GM10248 (cell line): Measurements from ENCODE around the gene PNO1.

Source experiments
- CTCF ChIA-PET: fragments of 300-600 bp; sonication (Branson Sonifier 250); formaldehyde crosslinking; extraction: SDS; loops from one replicate; lab custom pipeline; 2021; ENCODE audit warnings: antibody characterized with exemption; lab: Yijun Ruan, JAX
- POLR2A ChIA-PET: fragments of 350-650 bp; sonication (Branson Sonifier 250); formaldehyde crosslinking; extraction: SDS; loops from one replicate; lab custom pipeline; 2020; ENCODE audit warnings: antibody characterized with exemption; lab: Yijun Ruan, JAX
- DNase-seq: peaks from one replicate; pipeline ENCODE4 v3.0.0; 2012; ENCODE audit errors: extremely low spot score
- TF ChIP-seq, protein P1 (sequence below): IDR thresholded peaks from 2 replicates; pipeline ENCODE4 v1.5.1; 2012; ENCODE audit warnings: mild to moderate bottlenecking, low read depth; ENCODE audit errors: extremely low read depth, missing control alignments, control extremely low read depth

PNO1 gene

DNA sequence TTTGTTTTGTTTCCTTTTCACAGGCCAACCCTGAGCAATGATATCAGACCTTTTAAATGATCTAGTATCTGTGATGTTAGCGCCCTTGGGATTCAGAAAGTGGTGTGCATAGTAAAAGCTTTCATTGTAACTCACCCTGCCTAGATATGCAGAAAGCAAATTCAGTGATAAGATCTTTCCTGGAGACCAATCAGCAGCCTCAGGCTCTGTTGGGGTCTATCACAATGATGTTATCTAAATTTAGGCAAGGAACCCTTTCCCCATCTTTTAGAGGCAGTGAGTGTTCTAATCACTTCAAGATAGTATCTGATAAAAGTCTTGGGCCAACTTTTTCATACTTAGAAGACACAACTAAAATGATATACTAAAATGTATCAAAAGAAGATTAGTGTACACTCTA is 23.6 kb upstream of the PNO1 start:
- ChIA-PET CTCF (interaction anchor here (1.0 to 4.4 kb wide), 3 partner anchors 10 to 12 kb away, joined by 3 to 31 read pairs (median 4); no protein-coding TSS in a partner anchor), POLR2A (no interaction called here)
- DNase-seq: no peak
- TF ChIP-seq, protein P1, sequence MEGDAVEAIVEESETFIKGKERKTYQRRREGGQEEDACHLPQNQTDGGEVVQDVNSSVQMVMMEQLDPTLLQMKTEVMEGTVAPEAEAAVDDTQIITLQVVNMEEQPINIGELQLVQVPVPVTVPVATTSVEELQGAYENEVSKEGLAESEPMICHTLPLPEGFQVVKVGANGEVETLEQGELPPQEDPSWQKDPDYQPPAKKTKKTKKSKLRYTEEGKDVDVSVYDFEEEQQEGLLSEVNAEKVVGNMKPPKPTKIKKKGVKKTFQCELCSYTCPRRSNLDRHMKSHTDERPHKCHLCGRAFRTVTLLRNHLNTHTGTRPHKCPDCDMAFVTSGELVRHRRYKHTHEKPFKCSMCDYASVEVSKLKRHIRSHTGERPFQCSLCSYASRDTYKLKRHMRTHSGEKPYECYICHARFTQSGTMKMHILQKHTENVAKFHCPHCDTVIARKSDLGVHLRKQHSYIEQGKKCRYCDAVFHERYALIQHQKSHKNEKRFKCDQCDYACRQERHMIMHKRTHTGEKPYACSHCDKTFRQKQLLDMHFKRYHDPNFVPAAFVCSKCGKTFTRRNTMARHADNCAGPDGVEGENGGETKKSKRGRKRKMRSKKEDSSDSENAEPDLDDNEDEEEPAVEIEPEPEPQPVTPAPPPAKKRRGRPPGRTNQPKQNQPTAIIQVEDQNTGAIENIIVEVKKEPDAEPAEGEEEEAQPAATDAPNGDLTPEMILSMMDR: no peak

DNA sequence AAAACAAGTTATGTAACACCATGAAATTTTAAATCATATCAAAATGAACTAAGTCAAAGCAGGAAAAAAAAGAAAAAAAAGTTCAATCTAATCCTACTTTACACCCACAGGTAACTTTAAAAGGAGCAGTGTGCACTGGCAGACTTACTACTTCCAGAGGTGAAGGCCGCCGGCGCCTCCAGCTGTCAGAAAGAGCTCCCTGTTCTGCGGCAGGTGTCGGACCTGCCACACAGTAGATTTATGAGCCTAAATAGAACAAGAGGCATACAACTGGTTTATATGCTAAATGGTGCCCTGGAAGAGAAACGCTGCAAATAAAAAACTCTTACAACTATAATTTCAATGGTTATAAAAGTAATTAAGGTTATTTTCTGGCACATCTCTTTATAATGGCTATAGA is 23.1 kb upstream of the PNO1 start:
- POLR2A ChIA-PET: no interaction called here

DNA sequence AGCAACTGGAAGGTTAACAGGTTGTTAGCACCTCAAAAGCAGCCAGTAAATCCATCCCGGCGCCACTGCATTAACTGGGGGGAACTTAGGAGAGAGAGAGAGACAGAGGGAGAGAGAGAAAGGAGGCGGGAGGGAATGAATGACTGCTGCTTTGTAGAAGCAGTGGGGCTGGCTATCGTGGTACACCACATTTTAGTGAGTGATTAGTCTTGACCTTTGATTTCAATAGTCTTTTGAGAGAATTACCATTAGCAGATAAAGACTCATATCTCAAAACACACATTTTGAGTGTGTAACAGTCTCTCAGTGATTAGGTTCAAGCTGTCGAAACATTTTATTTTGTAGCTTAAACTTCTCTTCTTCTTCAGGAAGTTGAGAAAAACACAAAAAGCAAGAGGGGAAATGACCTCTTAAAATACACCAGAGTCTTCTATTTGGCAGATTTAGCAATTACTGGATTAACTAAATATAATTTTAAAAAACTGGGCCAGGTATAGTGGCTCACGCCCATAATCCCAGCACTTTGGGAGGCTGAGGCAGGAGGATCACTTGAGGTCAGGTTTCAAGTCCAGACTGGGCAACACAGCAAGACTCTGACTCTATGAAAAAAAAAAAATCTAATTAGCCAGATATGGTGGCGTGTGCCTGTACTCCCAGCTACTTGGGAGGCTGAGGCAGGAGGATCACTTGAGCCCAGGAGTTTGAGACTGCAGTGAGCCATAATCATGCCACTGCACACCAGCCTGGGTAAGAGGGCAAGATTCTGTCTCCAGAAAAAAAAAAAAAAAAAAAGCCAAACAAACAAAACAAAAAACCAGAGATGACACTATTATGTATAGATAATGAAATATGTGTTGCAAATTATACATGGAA is 22.0 kb upstream of the PNO1 start:
- POLR2A ChIA-PET: no interaction called here
- TF ChIP-seq, protein P1: no peak
- CTCF ChIA-PET: interaction anchor here (1.0 to 4.4 kb wide), 2 partner anchors 14 to 90 kb away, joined by 4 to 31 read pairs; no protein-coding TSS in a partner anchor
- no peak for DNase-seq

More for the DNA sequence above, 23.1 kb upstream of the PNO1 start:
- CTCF ChIA-PET: interaction anchor here (1.0 to 4.4 kb wide), 3 partner anchors 11 to 91 kb away, joined by 4 to 31 read pairs (median 4); no protein-coding TSS in a partner anchor
- TF ChIP-seq, protein P1: no peak
- DNase-seq: no peak

DNA sequence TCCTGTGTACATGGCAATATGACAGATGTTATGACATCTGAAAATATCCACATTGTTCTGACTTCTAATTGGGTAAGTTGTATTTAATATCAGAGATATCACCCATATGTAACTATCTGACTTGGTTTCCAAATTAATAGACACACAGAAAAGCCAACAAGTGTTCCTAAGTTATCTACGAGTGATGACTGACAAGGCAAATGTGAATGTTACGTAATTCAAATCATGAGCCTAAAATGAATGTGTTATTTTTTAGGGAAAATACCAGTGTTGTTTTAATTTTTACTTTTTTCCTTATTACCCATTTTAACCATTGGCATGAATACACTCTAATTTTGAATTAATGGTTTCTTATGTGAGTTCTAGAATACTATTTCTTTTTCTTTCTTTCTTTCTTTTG is 15.8 kb upstream of the PNO1 start:
- POLR2A ChIA-PET: no interaction called here

GRCh38 chr2:68151037-68151436 is 6.7 kb upstream of the PNO1 start:
- ChIA-PET POLR2A (no interaction called here), CTCF (interaction anchor here (1.5 kb wide), 1 partner anchor 26 kb away, joined by 3 read pairs; no protein-coding TSS in a partner anchor)
- no peak for DNase-seq
- TF ChIP-seq, protein P1: no peak

More for the DNA sequence above, 15.8 kb upstream of the PNO1 start:
- DNase-seq: no peak
- CTCF ChIA-PET: no interaction called here
- TF ChIP-seq, protein P1: no peak

DNA sequence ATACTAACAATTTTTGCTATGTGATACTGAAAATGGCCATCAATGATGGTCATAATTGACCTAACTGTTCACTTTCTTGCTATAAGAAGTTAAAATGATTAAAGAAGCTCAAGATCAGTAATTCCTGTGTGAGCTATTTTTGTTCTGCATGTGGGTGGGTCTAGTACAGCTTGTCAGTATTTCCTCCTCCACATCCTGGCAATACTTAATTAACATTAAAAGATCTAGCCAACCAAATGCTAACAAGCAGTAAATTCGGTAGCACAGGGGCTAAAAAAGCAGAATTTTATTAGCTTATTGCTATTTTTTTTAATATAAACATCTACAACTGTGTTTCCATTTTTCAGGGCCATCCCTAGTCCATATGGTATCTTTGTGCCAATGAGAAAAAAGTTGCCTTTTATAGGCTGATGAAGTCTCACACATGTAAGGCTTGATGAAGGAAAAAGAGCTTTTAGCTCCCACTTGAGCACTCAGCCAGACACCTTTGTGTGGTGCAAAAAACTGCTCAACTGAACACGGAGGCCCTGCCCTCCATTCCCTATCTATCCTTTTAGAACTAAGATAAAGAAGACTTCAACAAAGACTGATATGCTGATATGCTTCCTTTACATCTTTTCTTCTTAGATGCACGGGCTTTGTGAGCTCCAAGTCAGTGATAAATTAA is 4.9 kb upstream of the PNO1 start:
- POLR2A ChIA-PET: interaction anchor here (0.5 to 0.6 kb wide), 2 partner anchors 9 to 124 kb away, joined by 3 to 9 read pairs; no protein-coding TSS in a partner anchor
- CTCF ChIA-PET: interaction anchor here (0.8 to 2.3 kb wide), 10 partner anchors 14 to 311 kb away, joined by 3 to 16 read pairs (median 3); no protein-coding TSS in a partner anchor
- TF ChIP-seq, protein P1: no peak
- DNase-seq: no peak
